GM19452 (cell line): ENCODE results near the gene FADS2.

ENCODE experiments used
- ATAC-seq: cut with Tn5 transposase; IDR thresholded peaks from one replicate; pipeline ENCODE4 v1.9.1; 2021; ENCODE audit not compliant: unreplicated experiment

Gene FADS2

GRCh38 chr11:61817471-61818202 is 10.5 kb upstream of the FADS2 start:
- ATAC-seq = no peak

GRCh38 chr11:61820174-61820573 is 7.9 kb upstream of the FADS2 start:
- no peak for ATAC-seq

- ATAC-seq = no peak
These were observed 1.1 kb upstream of the FADS2 start for GRCh38 chr11:61826930-61827570.

GRCh38 chr11:61828379-61828628 is 204 bp downstream of the FADS2 start:
- ATAC-seq = no peak

DNA sequence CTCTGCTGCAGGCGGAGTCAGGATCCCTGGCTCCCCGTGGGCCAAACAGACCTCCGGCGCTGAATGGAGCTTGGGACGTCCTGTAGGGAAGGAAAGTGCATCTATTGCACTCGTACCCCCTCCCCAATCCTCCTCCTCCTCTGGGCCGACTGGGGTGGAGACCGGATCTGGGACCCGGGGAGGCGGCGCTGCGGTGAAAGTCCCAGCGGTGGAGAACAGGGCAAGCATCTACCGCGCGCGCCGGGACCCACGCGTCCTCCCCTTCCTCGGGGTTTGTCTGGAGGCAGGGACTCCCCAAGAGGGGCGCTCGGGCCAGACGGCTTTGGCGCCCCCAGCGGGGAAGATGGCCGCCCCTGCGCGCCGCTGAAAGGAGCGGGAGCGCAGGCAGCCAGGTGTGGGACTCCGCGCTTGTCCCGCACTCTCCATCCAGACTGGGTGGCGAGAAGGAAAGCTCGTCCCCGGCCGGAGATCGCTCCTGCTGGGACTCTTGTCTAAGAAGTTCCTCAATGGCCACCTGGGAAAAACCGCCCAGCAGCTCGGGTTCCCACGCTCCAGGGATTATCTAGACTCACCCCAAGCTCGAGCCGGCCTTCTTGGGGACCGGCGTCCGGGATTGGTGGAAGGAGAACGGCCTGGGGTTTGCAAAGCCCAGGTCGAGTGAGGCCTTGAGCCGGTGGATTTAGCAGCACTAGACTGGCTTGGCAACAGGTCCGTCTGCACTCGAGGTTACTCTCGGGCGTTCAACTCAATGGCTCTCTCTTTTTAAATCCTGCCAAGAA is 718 bp downstream of the FADS2 start:
- no peak for ATAC-seq

DNA sequence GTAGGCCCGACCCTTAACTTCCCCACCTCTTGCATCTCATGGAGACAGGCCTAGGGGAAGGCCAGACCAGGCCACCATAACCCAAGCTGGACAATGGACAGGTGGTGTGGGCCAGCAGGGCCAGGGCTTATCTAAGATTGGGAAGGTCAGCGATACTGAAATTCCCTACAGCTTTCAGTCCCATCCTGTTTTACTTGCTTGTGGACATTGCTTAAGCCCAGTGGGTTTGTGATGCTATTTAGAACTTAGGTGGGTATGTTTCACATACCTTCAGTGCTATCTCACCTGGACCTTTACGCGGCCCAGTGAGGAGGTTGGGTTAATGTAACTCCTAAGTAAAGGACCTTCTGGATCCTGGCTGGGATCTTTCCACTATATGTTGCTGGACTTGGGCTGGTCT is 1.7 kb downstream of the FADS2 start:
- ATAC-seq = no peak

DNA sequence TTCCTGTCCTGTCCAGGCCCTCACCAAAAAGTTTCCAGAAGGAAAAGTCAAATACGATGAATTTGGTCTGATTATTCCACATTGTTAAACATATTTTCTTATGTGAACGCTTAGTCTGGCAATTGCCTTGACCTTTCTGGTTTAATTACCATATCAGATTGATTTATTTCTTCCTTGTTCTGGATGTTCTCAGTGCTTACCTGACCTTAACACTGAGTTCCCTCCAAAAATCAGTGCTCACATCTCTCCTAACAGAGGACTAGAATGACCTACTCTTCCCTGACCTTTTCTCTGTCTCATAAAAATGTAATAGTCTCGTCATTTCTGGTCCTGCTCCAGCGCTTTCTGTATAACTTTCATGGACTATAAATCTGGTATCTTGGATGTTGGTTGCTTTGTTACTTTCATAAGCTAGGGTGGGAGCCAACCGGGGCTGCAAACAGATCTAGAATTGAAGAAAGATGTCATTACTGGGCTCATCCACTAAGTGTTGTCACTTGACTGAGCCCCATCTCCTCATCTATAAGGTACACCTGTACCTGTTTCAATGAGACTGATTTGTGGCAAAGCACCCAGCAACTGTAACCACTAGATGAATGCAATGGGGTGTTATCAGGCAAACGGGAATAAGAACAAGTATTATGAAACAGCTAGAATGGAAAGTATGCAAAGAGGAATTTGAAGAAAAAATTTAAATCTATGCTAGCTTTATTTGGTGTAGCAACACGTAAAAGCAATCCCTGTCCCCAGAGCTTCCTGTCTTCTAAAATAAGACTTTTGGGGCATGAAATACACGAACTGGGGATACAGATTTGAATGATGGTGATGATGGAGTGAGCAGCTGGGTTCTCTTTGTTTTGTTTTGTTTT is 2.4 kb downstream of the FADS2 start:
- ATAC-seq = no peak

DNA sequence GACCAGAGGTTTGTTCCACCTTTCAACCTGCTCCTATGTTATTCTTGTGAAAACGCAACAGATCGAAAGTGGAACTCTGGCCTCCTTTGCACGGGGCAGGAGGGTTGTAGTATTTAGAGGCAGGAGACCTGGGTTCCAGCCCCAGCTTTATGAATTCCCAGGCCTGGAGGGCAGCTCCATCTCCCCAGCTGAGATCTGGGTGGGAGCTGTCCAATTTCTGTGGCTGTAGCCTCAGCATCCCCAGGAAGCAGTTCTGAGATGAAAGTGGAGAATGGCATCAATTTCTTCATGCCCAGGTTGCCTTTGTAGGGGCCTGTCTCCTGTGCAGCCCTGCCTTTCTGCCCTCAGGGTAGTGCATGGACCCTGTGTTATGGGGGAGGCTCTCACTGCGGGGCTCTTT is 4.1 kb downstream of the FADS2 start:
- no peak for ATAC-seq

DNA sequence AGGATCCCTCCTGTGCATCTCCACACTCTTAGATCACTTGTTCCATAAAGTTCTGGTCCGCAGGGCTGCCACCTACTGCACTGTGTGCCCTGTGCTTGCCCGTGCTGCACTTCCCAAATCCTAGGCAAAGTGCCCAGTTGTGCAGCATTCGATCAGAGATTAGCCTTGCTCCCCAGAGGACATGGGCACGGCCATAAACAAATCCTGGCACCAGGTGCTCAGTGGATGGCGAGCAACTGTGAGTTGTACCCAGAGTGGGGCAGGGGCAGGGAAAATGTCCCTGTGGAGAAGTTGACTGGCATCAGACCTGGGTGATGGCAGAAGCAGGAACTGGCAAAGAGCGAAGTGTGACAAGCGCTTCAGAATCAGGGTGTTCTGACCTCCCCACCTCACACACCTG is 4.7 kb downstream of the FADS2 start:
- ATAC-seq = no peak

DNA sequence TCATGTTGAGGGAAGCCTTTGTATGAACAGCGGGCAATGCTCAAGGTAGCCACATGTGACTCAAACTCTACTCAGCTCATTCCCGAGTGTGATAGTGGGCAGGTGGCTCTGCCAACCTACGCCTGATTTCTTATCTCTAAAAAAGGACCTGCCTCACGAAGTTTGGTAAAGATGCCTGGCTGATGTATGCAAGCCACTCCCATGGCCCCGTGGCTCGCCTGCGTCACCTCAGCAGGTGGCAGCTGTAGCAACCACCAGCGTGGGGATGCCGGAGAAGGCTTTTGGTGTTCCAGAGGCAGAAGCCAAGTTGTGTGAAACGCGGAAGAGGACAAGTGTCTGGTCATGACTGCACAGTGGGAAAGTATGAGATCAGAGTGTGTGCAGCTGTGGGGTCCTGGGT is 5.4 kb downstream of the FADS2 start:
- ATAC-seq = no peak

- ATAC-seq = no peak
These were observed 5.8 kb downstream of the FADS2 start for GRCh38 chr11:61833926-61834277.

GRCh38 chr11:61834278-61835048 is 6.4 kb downstream of the FADS2 start:
- peak; percentile 90 for ATAC-seq

DNA sequence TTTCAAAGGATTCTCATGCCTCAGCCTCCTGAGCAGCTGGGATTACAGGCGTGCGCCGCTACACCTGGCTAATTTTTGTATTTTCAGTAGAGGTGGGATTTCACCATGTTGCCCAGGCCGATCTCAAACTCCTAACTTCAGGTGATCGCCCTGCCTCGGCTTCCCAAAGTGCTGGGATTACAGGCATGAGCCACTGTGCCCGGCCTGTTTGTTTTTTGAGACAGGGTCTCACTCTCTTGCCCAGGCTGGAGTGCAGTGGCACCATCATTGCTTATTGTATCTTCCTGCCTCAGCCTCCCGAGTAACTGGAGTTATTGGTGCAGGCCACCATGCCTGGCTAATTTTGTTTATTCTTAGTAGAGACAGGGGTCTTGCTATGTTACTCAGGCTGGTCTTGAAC is 8.1 kb downstream of the FADS2 start:
- ATAC-seq = no peak

DNA sequence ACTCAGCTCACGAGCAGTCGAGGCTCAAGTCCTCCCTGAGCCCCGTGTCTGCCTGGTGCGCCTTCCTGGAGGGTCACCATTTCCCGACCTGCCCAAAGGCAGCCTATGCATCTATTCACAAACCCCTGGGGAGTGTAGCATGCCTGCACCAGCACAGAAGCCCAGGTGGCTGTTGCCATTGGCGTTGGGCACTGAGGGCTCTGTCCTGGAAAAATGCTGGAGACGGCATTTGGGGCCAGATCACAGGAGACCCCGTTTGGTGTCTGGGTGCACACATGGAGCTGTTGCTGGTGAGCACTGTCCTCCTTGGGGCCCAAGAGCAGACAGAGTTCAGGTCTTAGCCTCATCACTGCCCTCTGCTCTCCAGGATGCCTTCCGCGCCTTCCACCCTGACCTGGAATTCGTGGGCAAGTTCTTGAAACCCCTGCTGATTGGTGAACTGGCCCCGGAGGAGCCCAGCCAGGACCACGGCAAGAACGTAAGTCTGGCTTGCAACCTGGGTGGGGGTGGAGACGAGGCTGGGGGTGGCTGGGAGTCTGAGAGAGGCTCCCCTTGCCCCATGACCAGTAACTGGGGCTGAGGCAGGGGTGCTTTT is 9.4 kb downstream of the FADS2 start:
- no peak for ATAC-seq

DNA sequence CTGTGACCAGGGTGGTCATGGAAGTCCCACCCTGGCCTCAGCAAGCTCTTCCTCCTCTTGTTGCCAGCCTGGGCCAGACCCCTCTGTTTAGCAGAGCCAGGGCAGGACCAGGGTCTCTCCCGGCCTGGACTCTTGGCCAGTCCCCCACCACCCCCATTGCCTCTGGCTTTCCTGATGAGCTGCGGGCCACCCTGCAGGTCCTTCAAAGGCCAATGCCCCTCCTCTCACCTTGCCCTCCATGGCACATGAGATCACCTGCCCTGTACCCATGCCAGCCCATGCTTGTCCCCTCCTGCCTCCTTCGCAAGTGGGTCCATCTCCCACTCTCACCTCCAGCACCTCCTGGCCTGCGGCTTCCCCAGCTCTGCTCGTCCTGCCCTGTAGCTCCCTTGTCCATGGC is 10.4 kb downstream of the FADS2 start:
- ATAC-seq = no peak

GRCh38 chr11:61838921-61839320 is 10.8 kb downstream of the FADS2 start:
- ATAC-seq = no peak

DNA sequence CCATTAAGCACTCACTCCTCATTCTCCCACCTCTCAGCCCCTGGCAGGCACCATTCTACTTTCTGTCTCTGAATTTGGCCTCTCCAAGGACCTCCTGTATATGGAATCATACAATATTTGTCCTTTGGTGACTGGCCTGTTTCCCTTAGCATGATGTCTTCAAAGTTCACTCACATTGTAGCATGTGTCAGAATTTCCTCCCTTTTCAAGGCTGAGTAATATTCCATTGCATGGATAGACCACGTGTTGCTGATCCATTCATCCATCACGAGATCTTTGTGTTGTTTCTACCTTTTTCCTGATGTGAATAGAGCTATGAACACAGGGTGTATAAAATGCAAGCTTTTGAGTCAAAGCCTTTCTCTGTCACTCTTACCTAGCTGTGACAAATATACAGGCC is 11.6 kb downstream of the FADS2 start:
- no peak for ATAC-seq

- no peak for ATAC-seq
These were observed 12.3 kb downstream of the FADS2 start for GRCh38 chr11:61840371-61840770.

DNA sequence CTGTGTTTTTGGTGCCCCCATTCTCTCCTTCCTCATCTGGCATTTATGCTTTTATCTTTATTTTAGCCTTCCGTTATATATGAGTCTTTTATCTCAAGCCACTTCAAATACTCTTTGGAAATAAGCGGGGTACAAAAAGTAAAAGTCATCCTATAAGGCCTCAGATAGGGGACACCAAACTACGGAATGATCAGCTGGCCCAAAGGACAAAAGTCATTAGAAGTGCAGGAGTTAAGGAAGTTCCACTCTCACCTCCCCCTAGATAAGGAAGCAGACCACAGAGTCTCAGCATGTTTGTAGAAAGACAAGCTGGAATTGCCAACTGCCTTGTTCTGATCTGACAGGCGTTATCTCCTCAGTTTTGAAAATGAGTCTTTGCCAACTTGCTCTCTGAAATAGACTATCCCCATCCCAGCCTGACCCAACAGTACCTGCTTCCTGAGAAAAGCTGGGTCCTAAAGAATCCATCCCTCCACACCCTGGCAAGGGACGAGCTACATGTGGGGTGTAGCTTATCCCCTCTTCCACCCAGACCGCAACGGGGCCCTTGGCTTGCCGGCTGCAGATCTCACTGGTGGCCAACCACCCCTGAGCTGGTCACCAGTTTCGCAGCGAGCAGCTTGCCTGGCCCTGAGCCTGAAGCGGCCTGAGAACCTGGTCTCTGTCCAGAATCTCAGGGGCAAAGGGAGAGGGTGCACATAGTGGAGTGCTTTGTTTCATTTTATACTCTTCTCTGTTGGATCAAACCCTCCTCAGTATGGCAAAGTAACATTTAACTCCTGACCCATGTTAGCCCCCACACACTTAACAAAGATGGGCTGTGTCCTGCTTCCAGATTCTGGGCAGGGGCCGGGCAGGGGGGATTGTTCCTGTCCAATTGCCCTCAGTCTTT is 13.8 kb downstream of the FADS2 start:
- no peak for ATAC-seq

DNA sequence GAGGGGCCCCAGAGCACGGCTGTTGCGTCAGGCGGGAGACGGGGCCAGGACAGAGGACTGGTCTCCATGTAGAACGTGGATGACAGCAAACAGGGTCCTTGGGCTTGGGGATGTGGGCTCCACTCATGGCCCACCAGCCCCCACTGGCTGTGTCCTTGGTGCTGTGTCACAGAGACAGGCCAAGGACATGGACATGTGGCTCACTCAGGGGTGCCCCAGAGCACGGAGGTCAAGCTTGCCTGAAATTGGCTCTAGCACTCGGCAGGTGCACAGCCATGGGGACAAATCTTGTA is 14.4 kb downstream of the FADS2 start:
- no peak for ATAC-seq
